Left lobe of liver (tissue), 2 donors: Measurements from ENCODE around the gene IGFN1. TPM values are rescaled to one million over a fixed set of nuclear protein-coding genes. Genes with fewer than 3 reads are reported as not detected.

Experiments
- ATAC-seq: fragments of 200-7000 bp; cut with Tn5 transposase; one replicate; pipeline ENCODE4 v1.9.1; 2020; ENCODE audit warnings: mild to moderate bottlenecking, moderate library complexity
- DNase-seq: peaks from one replicate; pipeline ENCODE4 v3.0.0-alpha.2; 2020; ENCODE audit warnings: low spot score
- total RNA-seq: library from RNA; stranded (reverse); gene quantifications from one replicate; pipeline ENCODE4 v1.2.1, GENCODE V29; 2021
- donor health status: DM: no; HTN: no; CAD: no; lungs with moderate emphysema.
- donor health status: DM: no; HTN: yes; CAD: no.

The IGFN1 gene
- total RNA-seq, 1 donor from 2014 or later = not detected

- ATAC-seq (peak; percentile 99), DNase-seq (no peak)
Measured at GRCh38 chr1:201184307-201185122, 6.1 kb upstream of the IGFN1 start.

- DNase-seq = no peak
- no peak for ATAC-seq
Measured at GRCh38 chr1:201185123-201185453, 5.5 kb upstream of the IGFN1 start.

- ATAC-seq (no peak), DNase-seq (no peak)
Measured at GRCh38 chr1:201185527-201186128, 5.0 kb upstream of the IGFN1 start.

GRCh38 chr1:201186192-201186591 is 4.4 kb upstream of the IGFN1 start:
- ATAC-seq = no peak
- DNase-seq = no peak

GRCh38 chr1:201189085-201189484 is 1.5 kb upstream of the IGFN1 start:
- DNase-seq (no peak), ATAC-seq (no peak)

- DNase-seq (no peak), ATAC-seq (no peak)
Measured at GRCh38 chr1:201190005-201190404, 619 bp upstream of the IGFN1 start.

- DNase-seq (no peak), ATAC-seq (no peak)
Measured at GRCh38 chr1:201191653-201192260, 1.1 kb downstream of the IGFN1 start.

GRCh38 chr1:201192261-201192788 is 1.7 kb downstream of the IGFN1 start:
- ATAC-seq (no peak), DNase-seq (no peak)

GRCh38 chr1:201194046-201194445 is 3.4 kb downstream of the IGFN1 start:
- no peak for DNase-seq
- no peak for ATAC-seq

- DNase-seq (no peak), ATAC-seq (no peak)
Measured at GRCh38 chr1:201198598-201198997, 8.0 kb downstream of the IGFN1 start.

- ATAC-seq (no peak), DNase-seq (no peak)
Measured at GRCh38 chr1:201205036-201205435, 14.4 kb downstream of the IGFN1 start.

GRCh38 chr1:201206176-201206575 is 15.6 kb downstream of the IGFN1 start:
- DNase-seq = no peak
- no peak for ATAC-seq

- no peak for ATAC-seq
- no peak for DNase-seq
Measured at GRCh38 chr1:201207046-201207445, 16.4 kb downstream of the IGFN1 start.

GRCh38 chr1:201208236-201208635 is 17.6 kb downstream of the IGFN1 start:
- DNase-seq = no peak
- no peak for ATAC-seq

GRCh38 chr1:201212056-201212455 is 21.4 kb downstream of the IGFN1 start:
- ATAC-seq (no peak), DNase-seq (no peak)

GRCh38 chr1:201212461-201213055 is 21.9 kb downstream of the IGFN1 start:
- DNase-seq = no peak
- ATAC-seq = no peak

- ATAC-seq (no peak), DNase-seq (peak; percentile 29)
Measured at GRCh38 chr1:201213106-201213770, 22.6 kb downstream of the IGFN1 start.

GRCh38 chr1:201213926-201214325 is 23.3 kb downstream of the IGFN1 start:
- no peak for ATAC-seq
- DNase-seq = peak; percentile 35

- ATAC-seq (no peak), DNase-seq (no peak)
Measured at GRCh38 chr1:201214461-201214860, 23.8 kb downstream of the IGFN1 start.

GRCh38 chr1:201214886-201215285 is 24.3 kb downstream of the IGFN1 start:
- peak; percentile 29 for DNase-seq

More at GRCh38 chr1:201214886-201215285, 24.3 kb downstream of the IGFN1 start:
- ATAC-seq = no peak
